ENCODE measurements around the gene P2RY14.
A peak's percentile ranks its signal among the peaks of the same experiment; 100 is the strongest.

P2RY14 gene

GRCh38 chr3:151210676-151211381, 67.5 kb downstream of the P2RY14 start:
- no peak for TF ChIP-seq CTCF (conservative IDR thresholded peaks at IDR 0.05; ENCODE audit: low read depth, low read length)
- no peak overlapping the region for H3K4me3 ChIP-seq (ENCODE audit: low read depth, low read length)
- peak; percentile 69 for DNase-seq (ENCODE audit: low read depth)

- no peak for DNase-seq (ENCODE audit: low read depth)
- H3K4me3 ChIP-seq (ENCODE audit: low read depth, low read length) = no peak overlapping the region
- TF ChIP-seq CTCF (conservative IDR thresholded peaks at IDR 0.05; ENCODE audit: low read depth, low read length) = no peak
These were observed 68.7 kb downstream of the P2RY14 start for GRCh38 chr3:151209654-151210053.

- DNase-seq (ENCODE audit: low read depth) = no peak
- no peak overlapping the region for H3K4me3 ChIP-seq (ENCODE audit: low read depth, low read length)
- no peak for TF ChIP-seq CTCF (conservative IDR thresholded peaks at IDR 0.05; ENCODE audit: low read depth, low read length)
These were observed 72.1 kb downstream of the P2RY14 start for GRCh38 chr3:151206201-151206600.

- no peak for TF ChIP-seq CTCF (conservative IDR thresholded peaks at IDR 0.05; ENCODE audit: low read depth, low read length)
- no peak for DNase-seq (ENCODE audit: low read depth)
These were observed 72.9 kb downstream of the P2RY14 start for GRCh38 chr3:151205482-151205881.

GRCh38 chr3:151204530-151205402, 73.6 kb downstream of the P2RY14 start:
- no peak for DNase-seq (ENCODE audit: low read depth)
- H3K4me3 ChIP-seq (ENCODE audit: low read depth, low read length) = no peak overlapping the region
- TF ChIP-seq CTCF (conservative IDR thresholded peaks at IDR 0.05; ENCODE audit: low read depth, low read length) = no peak

More at GRCh38 chr3:151205482-151205881, 72.9 kb downstream of the P2RY14 start:
- no peak overlapping the region for H3K4me3 ChIP-seq (ENCODE audit: low read depth, low read length)

- no peak for TF ChIP-seq CTCF (conservative IDR thresholded peaks at IDR 0.05; ENCODE audit: low read depth, low read length)
- H3K4me3 ChIP-seq (ENCODE audit: low read depth, low read length) = no peak within 1 kb of the TSS
- DNase-seq (ENCODE audit: low read depth) = no peak
These were observed 75.3 kb downstream of the P2RY14 start, which contains the start of gene GPR171 for GRCh38 chr3:151203051-151203420. GPR171 (minus strand) TSS chr3:151203216; CDS start chr3:151199386, 3,830 bp downstream.
